Sigmoid colon (tissue), 7 donors: Measurements from ENCODE around the gene KLF1. TPM values are rescaled to one million over a fixed set of nuclear protein-coding genes. Genes with fewer than 3 reads are reported as not detected.

Source experiments
- DNase-seq: peaks from one replicate; pipeline ENCODE4 v3.0.0-alpha.2; 2019
- H3K27ac ChIP-seq, 4 donors: fragments of 200-600 bp; sonication (generic); one replicate each; pipeline ENCODE4 v1.5.1; 2016 to 2019; ENCODE audit warnings: mild to moderate bottlenecking in 1 of 4
- H3K27me3 ChIP-seq, 3 donors: fragments of 200-600 bp; sonication (generic); one replicate each; pipeline ENCODE4 v1.5.1; 2019; ENCODE audit warnings: mild to moderate bottlenecking in 1 of 3
- H3K36me3 ChIP-seq, 4 donors: fragments of 200-600 bp; sonication (generic); one replicate each; pipeline ENCODE4 v1.5.1; 2016 to 2019
- H3K4me1 ChIP-seq, 4 donors: fragments of 200-600 bp; sonication (generic); one replicate each; pipeline ENCODE4 v1.5.1; 2017 to 2019
- H3K4me3 ChIP-seq, 4 donors: fragments of 200-600 bp; sonication (generic); one replicate each; pipeline ENCODE4 v1.5.1; 2017 to 2019; ENCODE audit warnings: mild to moderate bottlenecking in 2 of 4, moderate library complexity in 1 of 4
- H3K9me3 ChIP-seq, 4 donors: fragments of 200-600 bp in 3 of 4; sonication (generic) in 3 of 4; one replicate each; pipeline versions ENCODE4 v1.5.1 to v1.6.1; 2013 to 2019
- CTCF ChIP-seq, 4 experiments: fragments of 450-650 bp in 3 of 4; fragments of 200-600 bp in 1 of 4; IDR thresholded peaks; one replicate each; pipeline ENCODE4 v1.5.1; 2016 to 2019; ENCODE audit warnings: antibody characterized with exemption in 4 of 4, mild to moderate bottlenecking in 3 of 4, moderate library complexity in 2 of 4
- EP300 ChIP-seq, 4 donors: sonication (generic); formaldehyde crosslinking; IDR thresholded peaks; one replicate each; pipeline ENCODE4 v1.6.1; 2017; ENCODE audit warnings: antibody characterized with exemption in 4 of 4
- POLR2A ChIP-seq, 2 donors: fragments of 450-650 bp; IDR thresholded peaks; one replicate each; pipeline ENCODE4 v1.6.1; 2016; ENCODE audit warnings: antibody characterized with exemption in 2 of 2, mild to moderate bottlenecking in 2 of 2, moderate library complexity in 2 of 2
- POLR2AphosphoS5 ChIP-seq, 4 donors: sonication (generic); formaldehyde crosslinking; IDR thresholded peaks; one replicate each; pipeline ENCODE4 v1.6.1; 2017; ENCODE audit warnings: antibody characterized with exemption in 4 of 4
- WGBS, 2 donors: extraction: QIAGEN DNeasy Blood & Tissue Kit; methylation state at CpG; one replicate each; pipeline ENCODE4 v1.1.7; 2013; 5-methylcytosine and 5-hydroxymethylcytosine counted together
- intact Hi-C: fragments of 100-400 bp; cut with DNase I; formaldehyde crosslinking; loops from one replicate; pipeline ENCODE4 v1.15.1; 2023
- polyA plus RNA-seq, 3 donors: library from polyadenylated mRNA; stranded (reverse); fragments of 200-250 nt; gene quantifications; one replicate each; pipeline ENCODE4 v1.2.3, GENCODE V29; 2013
- total RNA-seq, 4 donors: library from RNA; depleted of rRNA; stranded (reverse); fragments of >200 nt; gene quantifications; one replicate each; pipeline ENCODE4 v1.1.0, GENCODE V29; 2016
- donor health status: healthy with polysubstance abuse.
- donor health status: Bipolar disorder and iron deficiency.
- donor health status: healthy.

KLF1 gene
- total and polyA plus RNA-seq, 7 donors = 0.10 TPM; not detected in 6

- 66 to 85% methylated on average over 29 of the region's 29 CpGs for WGBS, 2 donors
- Histone ChIP-seq H3K9me3 (no peaks in the 10 kb centered on the region), H3K27ac (no peak overlapping the region), H3K27me3 (peaks cover 0 to 13% (median 11%) of the 10 kb centered on the region in 3 donors), H3K36me3 (no peaks in the 10 kb centered on the region), H3K4me3 (no peak overlapping the region), H3K4me1 (peaks cover 0 to 12% (median 9%) of the 10 kb centered on the region in 4 donors)
- no peak for TF ChIP-seq POLR2A (IDR thresholded peaks at IDR 0.05)
- TF ChIP-seq POLR2AphosphoS5 (IDR thresholded peaks at IDR 0.05) = no peak
- TF ChIP-seq EP300 (IDR thresholded peaks at IDR 0.05) = no peak
- no peak for TF ChIP-seq CTCF (IDR thresholded peaks at IDR 0.05)
- no peak for DNase-seq
- intact Hi-C loops = no loop called here
Observed at GRCh38 chr19:12866416-12867119, 20.4 kb downstream of the KLF1 start.

- TF ChIP-seq EP300 (IDR thresholded peaks at IDR 0.05) (no peak), POLR2A (IDR thresholded peaks at IDR 0.05) (no peak), POLR2AphosphoS5 (IDR thresholded peaks at IDR 0.05) (no peak), CTCF (IDR thresholded peaks at IDR 0.05) (no peak)
- intact Hi-C loops = no loop called here
- H3K27me3 ChIP-seq = peaks cover 0 to 13% (median 11%) of the 10 kb centered on the region in 3 donors
- H3K4me3 ChIP-seq = no peak overlapping the region
- DNase-seq = no peak
- WGBS, 2 donors = 83 to 88% methylated on average over 19 of the region's 19 CpGs
- H3K36me3 ChIP-seq = no peaks in the 10 kb centered on the region
- no peaks in the 10 kb centered on the region for H3K9me3 ChIP-seq
- H3K27ac ChIP-seq = no peak overlapping the region
- H3K4me1 ChIP-seq = peaks cover 0 to 12% (median 9%) of the 10 kb centered on the region in 4 donors
Observed at GRCh38 chr19:12865746-12866415, 21.1 kb downstream of the KLF1 start.

- intact Hi-C loops = no loop called here
- H3K27ac ChIP-seq = no peak overlapping the region
- H3K27me3 ChIP-seq = peaks cover 0 to 13% (median 11%) of the 10 kb centered on the region in 3 donors
- H3K4me3 ChIP-seq = no peak overlapping the region
- TF ChIP-seq POLR2AphosphoS5 (IDR thresholded peaks at IDR 0.05) (no peak), EP300 (IDR thresholded peaks at IDR 0.05) (no peak), CTCF (IDR thresholded peaks at IDR 0.05) (no peak), POLR2A (IDR thresholded peaks at IDR 0.05) (no peak)
- H3K4me1 ChIP-seq = peaks cover 0 to 12% (median 9%) of the 10 kb centered on the region in 4 donors
- H3K36me3 ChIP-seq = no peaks in the 10 kb centered on the region
- WGBS, 2 donors = 68 to 90% methylated on average over 34 of the region's 34 CpGs
- no peak for DNase-seq
- no peaks in the 10 kb centered on the region for H3K9me3 ChIP-seq
Observed at GRCh38 chr19:12864721-12865715, 22.0 kb downstream of the KLF1 start.

- TF ChIP-seq EP300 (IDR thresholded peaks at IDR 0.05) = no peak
- intact Hi-C loops = no loop called here
- no peak overlapping the region for H3K27ac ChIP-seq
Observed at GRCh38 chr19:12864143-12864542, 22.9 kb downstream of the KLF1 start.

More at GRCh38 chr19:12864143-12864542, 22.9 kb downstream of the KLF1 start:
- H3K27me3 ChIP-seq = peaks cover 0 to 13% (median 11%) of the 10 kb centered on the region in 3 donors
- H3K9me3 ChIP-seq = no peaks in the 10 kb centered on the region
- 87% methylated on average over 4 of the region's 4 CpGs for WGBS, 2 donors
- peaks cover 0 to 12% (median 9%) of the 10 kb centered on the region in 4 donors for H3K4me1 ChIP-seq
- no peaks in the 10 kb centered on the region for H3K36me3 ChIP-seq
- no peak overlapping the region for H3K4me3 ChIP-seq
- DNase-seq = no peak
